ENCODE measurements around the gene LONP1. TPM values are rescaled to one million over a fixed set of nuclear protein-coding genes. Genes with fewer than 3 reads are reported as not detected.

Gene LONP1
- total RNA-seq, 1 experiment from 2014 or later = 180 TPM

- Histone ChIP-seq H4K20me1 (ENCODE audit: insufficient read depth) (peaks cover 3% of the 10 kb centered on the region; the same call in 1 of the 2 replicates), H2AFZ (ENCODE audit: low read depth, low read length, poor library complexity, severe bottlenecking) (no peak overlapping the region), H3K4me2 (ENCODE audit: low read length) (peak overlapping the region; percentile 88), H3K36me3 (ENCODE audit: control insufficient read depth in 1 of 2, insufficient read depth in 2 of 2, low read length in 2 of 2) (peaks cover 2 to 11% of the 10 kb centered on the region in 2 experiments; a peak in 2 of 4 replicates), H3K27me3 (ENCODE audit: insufficient read depth, low read length) (no peaks in the 10 kb centered on the region), H3K9me3 (ENCODE audit: control insufficient read depth in 1 of 2, insufficient read depth in 1 of 2, low read depth in 1 of 2, low read length in 2 of 2) (no peaks in the 10 kb centered on the region), H3K9me2 (ENCODE audit: insufficient read depth) (no peaks in the 10 kb centered on the region), H3K9ac (ENCODE audit: low read length) (peak overlapping the region; percentile 99), H3K4me3 (replicated peaks in 1 of 2; ENCODE audit: low read depth in 1 of 2, low read length in 2 of 2) (peak overlapping the region; percentile 99 to 100), H3K79me2 (ENCODE audit: insufficient read depth, low read length) (peaks cover 54% of the 10 kb centered on the region), H3K27ac (ENCODE audit: low read depth, low read length) (peak overlapping the region; percentile 85), H3K4me1 (ENCODE audit: control insufficient read depth in 1 of 2, insufficient read depth in 2 of 2, low read length in 2 of 2) (peaks cover 10 to 28% of the 10 kb centered on the region in 2 experiments)
- RAD21 ChIA-PET (ENCODE audit: low non-redundant PET in 1 of 2, low total read pairs in 2 of 2, uncharacterized antibody in 2 of 2, unreplicated experiment in 2 of 2) = interaction anchor here in 1 of 2 experiments (0.9 kb wide), 1 partner anchor 85 kb away, joined by 10 read pairs; no protein-coding TSS in a partner anchor
- no peak for TF ChIP-seq ATF3 (IDR thresholded peaks at IDR 0.05)
- TF ChIP-seq ZBTB33 (IDR thresholded peaks at IDR 0.05; ENCODE audit: extremely low read depth, insufficient replicate concordance, low read length) = no peak
- TF ChIP-seq CEBPB (IDR thresholded peaks at IDR 0.05; ENCODE audit: low read depth) = no peak
- BruUV-seq (replicated peaks) = TSS peak; percentile 78
- no peak for DNase-seq (ENCODE audit: low read depth, low spot score)
- intact Hi-C loops (cut with micrococcal nuclease) = no loop called here
- CTCF ChIA-PET = interaction anchor here (0.6 to 1.7 kb wide), 4 partner anchors 29 to 61 kb away, joined by 3 to 9 read pairs (median 4); partner anchors contain the start of gene RPL36
- POLR2A ChIA-PET = interaction anchor here (0.6 to 3.1 kb wide), 7 partner anchors 13 to 334 kb away, joined by 3 to 31 read pairs (median 6); partner anchors contain the start of genes DUS3L, NDUFA11, RPL36 and VMAC
- ATAC-seq = no peak; the same call in 1 of the 2 replicates
These were observed 529 bp downstream of the LONP1 start for GRCh38 chr19:5719274-5719960.
